KOPT-K1 (cell line): ENCODE results near the gene LCN10.

Experiments used
- H3K27ac ChIP-seq: fragments of 200-600 bp; sonication (generic); 2 replicates; pipeline ENCODE4 v1.5.1; 2016; ENCODE audit warnings: antibody characterized with exemption, mild to moderate bottlenecking, low read depth, low read length; ENCODE audit not compliant: poor library complexity, severe bottlenecking
- H3K36me3 ChIP-seq: fragments of 200-600 bp; sonication (generic); 2 replicates; pipeline ENCODE4 v1.5.1; 2017; ENCODE audit warnings: antibody characterized with exemption, mild to moderate bottlenecking, low read length, moderate library complexity; ENCODE audit not compliant: insufficient read depth
- H3K9me3 ChIP-seq: fragments of 200-600 bp; sonication (generic); 2 replicates; pipeline ENCODE4 v1.5.1; 2017; ENCODE audit warnings: antibody characterized with exemption, low read length, mild to moderate bottlenecking; ENCODE audit not compliant: insufficient read depth, poor library complexity, severe bottlenecking

LCN10 gene

GRCh38 chr9:136751814-136752213, 9.1 kb upstream of the LCN10 start:
- Histone ChIP-seq H3K9me3 (peaks cover 23% of the 10 kb centered on the region), H3K36me3 (no peaks in the 10 kb centered on the region), H3K27ac (no peak overlapping the region)

- Histone ChIP-seq H3K27ac (no peak overlapping the region), H3K9me3 (peaks cover 23% of the 10 kb centered on the region), H3K36me3 (no peaks in the 10 kb centered on the region)
Observed at GRCh38 chr9:136751244-136751643, 8.5 kb upstream of the LCN10 start.

GRCh38 chr9:136750526-136750925, 7.8 kb upstream of the LCN10 start:
- Histone ChIP-seq H3K27ac (no peak overlapping the region), H3K9me3 (peaks cover 23% of the 10 kb centered on the region), H3K36me3 (no peaks in the 10 kb centered on the region)

- Histone ChIP-seq H3K36me3 (no peaks in the 10 kb centered on the region), H3K9me3 (peaks cover 23% of the 10 kb centered on the region), H3K27ac (no peak overlapping the region)
Observed at GRCh38 chr9:136748666-136749611, 6.2 kb upstream of the LCN10 start.

- Histone ChIP-seq H3K27ac (no peak within 1 kb of the TSS), H3K9me3 (peaks cover 23% of the 10 kb centered on the region), H3K36me3 (no peaks in the 10 kb centered on the region)
Observed at GRCh38 chr9:136748201-136748600, 5.5 kb upstream of the LCN10 start, which contains the start of gene LCN6. LCN6 (minus strand) TSS chr9:136748525; CDS start chr9:136748483, 42 bp downstream.

GRCh38 chr9:136747161-136748060, 4.7 kb upstream of the LCN10 start:
- Histone ChIP-seq H3K9me3 (peaks cover 15% of the 10 kb centered on the region), H3K27ac (no peak overlapping the region), H3K36me3 (no peaks in the 10 kb centered on the region)

GRCh38 chr9:136746621-136747020, 3.9 kb upstream of the LCN10 start:
- Histone ChIP-seq H3K9me3 (peaks cover 7% of the 10 kb centered on the region), H3K36me3 (no peaks in the 10 kb centered on the region), H3K27ac (no peak overlapping the region)

GRCh38 chr9:136746155-136746490, 3.4 kb upstream of the LCN10 start:
- Histone ChIP-seq H3K9me3 (peaks cover 2% of the 10 kb centered on the region), H3K27ac (no peak overlapping the region), H3K36me3 (no peaks in the 10 kb centered on the region)

GRCh38 chr9:136745389-136746154, 2.8 kb upstream of the LCN10 start:
- Histone ChIP-seq H3K36me3 (no peaks in the 10 kb centered on the region), H3K27ac (no peak overlapping the region), H3K9me3 (no peaks in the 10 kb centered on the region)

- Histone ChIP-seq H3K9me3 (no peaks in the 10 kb centered on the region), H3K36me3 (no peaks in the 10 kb centered on the region), H3K27ac (no peak overlapping the region)
Observed at GRCh38 chr9:136744773-136745172, 2.0 kb upstream of the LCN10 start.

GRCh38 chr9:136743639-136744211, 985 bp upstream of the LCN10 start:
- Histone ChIP-seq H3K27ac (no peak overlapping the region), H3K36me3 (no peaks in the 10 kb centered on the region), H3K9me3 (no peaks in the 10 kb centered on the region)

- Histone ChIP-seq H3K9me3 (no peaks in the 10 kb centered on the region), H3K27ac (no peak overlapping the region), H3K36me3 (no peaks in the 10 kb centered on the region)
Observed at GRCh38 chr9:136741883-136742571, 713 bp downstream of the LCN10 start.

GRCh38 chr9:136740971-136741882, 1.5 kb downstream of the LCN10 start:
- no peak overlapping the region for H3K27ac ChIP-seq
- no peaks in the 10 kb centered on the region for H3K36me3 ChIP-seq
- H3K9me3 ChIP-seq: no peaks in the 10 kb centered on the region
